Small intestine (tissue), 7 donors: ENCODE results near the gene USH2A. TPM values are rescaled to one million over a fixed set of nuclear protein-coding genes. Genes with fewer than 3 reads are reported as not detected.
A peak's percentile ranks its signal among the peaks of the same experiment; 100 is the strongest.

ENCODE experiments used
- DNase-seq, 2 donors: peaks; one replicate each; pipeline versions ENCODE4 v3.0.0 to v3.0.0-alpha.2; 2013
- FAIRE-seq: peaks from 2 replicates; lab custom pipeline; 2012; peaks lifted over from hg19 to GRCh38; lab: Jason Lieb, UNC
- H3K27ac ChIP-seq, 3 donors: one replicate each; pipeline ENCODE4 v1.5.1; 2013; ENCODE audit warnings: low read length in 2 of 3, mild to moderate bottlenecking in 2 of 3, control low read depth in 1 of 3, inconsistent platforms in 1 of 3, low read depth in 1 of 3, moderate library complexity in 1 of 3
- H3K27me3 ChIP-seq, 3 donors: one replicate each; pipeline ENCODE4 v1.6.1; 2013; ENCODE audit warnings: low read length in 3 of 3, inconsistent platforms in 1 of 3; ENCODE audit not compliant: control insufficient read depth in 3 of 3, insufficient read depth in 3 of 3
- H3K36me3 ChIP-seq, 3 donors: one replicate each; pipeline ENCODE4 v1.6.1; 2013; ENCODE audit warnings: low read length in 3 of 3, inconsistent platforms in 1 of 3, low read depth in 1 of 3, mild to moderate bottlenecking in 1 of 3, moderate library complexity in 1 of 3; ENCODE audit not compliant: control insufficient read depth in 3 of 3, insufficient read depth in 2 of 3
- H3K4me1 ChIP-seq, 3 donors: one replicate each; pipeline ENCODE4 v1.6.1; 2013; ENCODE audit warnings: low read length in 2 of 3, inconsistent platforms in 1 of 3, low read depth in 1 of 3, mild to moderate bottlenecking in 1 of 3, moderate library complexity in 1 of 3; ENCODE audit not compliant: control insufficient read depth in 3 of 3, insufficient read depth in 2 of 3
- H3K4me3 ChIP-seq, 3 donors: one replicate each; pipeline ENCODE4 v1.5.1; 2013; ENCODE audit warnings: low read length in 3 of 3, control low read depth in 1 of 3, inconsistent platforms in 1 of 3, low read depth in 1 of 3, mild to moderate bottlenecking in 1 of 3, moderate library complexity in 1 of 3
- H3K9me3 ChIP-seq, 2 donors: one replicate each; pipeline ENCODE4 v1.6.1; 2013; ENCODE audit warnings: low read depth in 1 of 2, low read length in 1 of 2; ENCODE audit not compliant: control insufficient read depth in 2 of 2, insufficient read depth in 1 of 2
- WGBS, 3 donors: extraction: QIAGEN DNeasy Blood & Tissue Kit; methylation state at CpG; one replicate each; pipeline ENCODE4 v1.1.7; 2013; 5-methylcytosine and 5-hydroxymethylcytosine counted together
- polyA plus RNA-seq, 4 donors: library from polyadenylated mRNA; stranded (reverse) in 3 of 4; unstranded in 1 of 4; fragments of 200-250 nt in 3 of 4; fragments of 120-200 nt in 1 of 4; gene quantifications; one replicate each; pipeline versions ENCODE4 v1.2.1 to v1.2.3, GENCODE V29; 2013
- donor health status: healthy with polysubstance abuse.
- donor health status: control.
- donor health status: control.
- donor health status: Bipolar disorder and iron deficiency.
- donor health status: healthy.

USH2A gene
- polyA plus RNA-seq, 4 donors = under 0.01 to 0.07 TPM; not detected in 2

DNA sequence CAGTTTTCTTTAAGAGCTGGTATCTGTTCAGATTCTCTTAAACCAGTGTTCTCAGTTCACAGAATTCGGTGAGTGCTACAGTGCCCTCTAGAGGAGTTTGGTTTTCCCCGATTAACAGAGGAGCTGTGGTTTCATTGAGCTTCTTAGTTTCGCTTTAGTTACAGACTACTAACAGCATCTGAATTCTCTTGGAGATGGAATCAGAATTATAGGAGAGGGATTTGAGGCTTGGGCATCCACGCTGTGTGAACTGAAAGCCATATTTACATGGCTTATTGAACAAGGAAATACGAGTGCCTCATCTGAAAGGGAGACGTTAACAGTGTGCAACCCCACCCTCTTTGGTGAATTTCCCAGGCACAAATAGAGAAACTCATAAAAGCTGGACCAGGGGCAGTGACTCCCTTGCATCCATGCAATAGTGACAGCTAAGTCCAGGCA, 202.0 kb downstream of the USH2A start:
- Histone ChIP-seq H3K36me3 (no peaks in the 10 kb centered on the region), H3K4me3 (peak overlapping the region in 2 of 3 donors; percentile 24 to 43), H3K9me3 (no peaks in the 10 kb centered on the region), H3K27ac (peak overlapping the region in 1 of 3 donors; percentile 2), H3K27me3 (no peaks in the 10 kb centered on the region), H3K4me1 (no peaks in the 10 kb centered on the region)
- 1 to 4% (median 2%) methylated on average over 6 of the region's 6 CpGs for WGBS, 3 donors
- FAIRE-seq (no peak), DNase-seq (peak; percentile 71 to 77)

DNA sequence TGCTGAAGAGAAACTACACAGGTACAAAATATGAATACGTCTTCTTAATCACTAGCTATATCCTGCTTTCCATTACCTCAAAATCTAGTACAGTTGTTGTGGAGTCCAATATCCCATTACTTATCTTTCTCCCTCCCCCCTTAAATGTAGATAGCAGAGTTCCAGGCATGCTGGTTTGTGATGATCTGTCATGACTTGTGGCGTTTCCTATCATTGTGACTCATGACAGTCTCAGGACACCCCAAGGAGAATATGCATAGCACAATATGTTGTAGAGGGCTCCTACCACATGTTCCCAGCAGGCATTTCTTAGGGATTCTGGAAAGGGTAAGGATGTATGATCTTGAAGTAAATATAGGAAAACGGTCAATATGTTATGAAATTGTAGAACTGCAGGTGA, 206.9 kb downstream of the USH2A start:
- H3K4me3 ChIP-seq = no peak overlapping the region
- no peaks in the 10 kb centered on the region for H3K36me3 ChIP-seq
- WGBS, 3 donors = 75 to 91% (median 85%) methylated on average over 3 of the region's 3 CpGs
- no peaks in the 10 kb centered on the region for H3K4me1 ChIP-seq
- no peaks in the 10 kb centered on the region for H3K27me3 ChIP-seq
- DNase-seq (no peak), FAIRE-seq (no peak)
- no peaks in the 10 kb centered on the region for H3K9me3 ChIP-seq
- H3K27ac ChIP-seq = no peak overlapping the region

DNA sequence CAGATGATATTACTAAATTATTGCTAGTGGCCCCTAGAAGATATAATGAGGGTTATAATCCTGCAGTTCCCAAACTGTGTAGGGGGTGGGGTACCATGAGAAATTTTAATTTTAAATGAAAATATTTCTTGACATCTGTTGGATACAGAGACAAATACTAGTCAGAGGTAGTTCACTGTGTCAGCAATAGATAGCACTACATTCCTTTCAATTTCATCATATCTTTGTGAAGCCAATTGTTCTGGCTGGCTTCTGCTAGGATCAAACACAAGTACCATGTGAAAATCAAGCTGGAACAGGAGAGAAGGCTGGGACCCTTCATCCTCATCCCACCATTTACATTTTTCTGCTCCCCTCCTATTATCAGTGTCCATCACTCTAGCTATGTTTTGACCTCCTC, 208.1 kb downstream of the USH2A start:
- no peaks in the 10 kb centered on the region for H3K9me3 ChIP-seq
- H3K27ac ChIP-seq = no peak overlapping the region
- DNase-seq (no peak), FAIRE-seq (no peak)
- no peak overlapping the region for H3K4me3 ChIP-seq
- no peaks in the 10 kb centered on the region for H3K27me3 ChIP-seq
- H3K36me3 ChIP-seq = no peaks in the 10 kb centered on the region
- no peaks in the 10 kb centered on the region for H3K4me1 ChIP-seq

DNA sequence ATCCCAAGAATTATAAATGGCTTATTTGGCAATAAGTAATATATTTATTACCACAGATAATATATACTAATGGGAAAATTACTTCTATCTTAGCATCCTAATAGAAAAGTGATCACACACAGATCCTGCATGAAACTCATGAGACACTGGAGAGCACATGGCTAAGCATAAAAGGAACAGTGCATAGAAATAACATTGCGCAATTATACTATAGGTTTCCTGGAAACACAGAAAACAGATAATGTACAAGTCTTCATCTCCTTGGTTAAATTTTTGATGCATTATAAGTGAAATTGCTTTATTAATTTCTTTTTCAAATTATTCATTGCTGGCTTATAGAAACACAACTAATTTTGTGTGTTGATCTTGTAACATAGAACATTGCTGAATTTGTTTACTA, 210.4 kb downstream of the USH2A start:
- Histone ChIP-seq H3K4me3 (no peak overlapping the region), H3K27me3 (no peaks in the 10 kb centered on the region), H3K36me3 (no peaks in the 10 kb centered on the region), H3K27ac (no peak overlapping the region), H3K4me1 (no peaks in the 10 kb centered on the region), H3K9me3 (no peaks in the 10 kb centered on the region)
- FAIRE-seq (no peak), DNase-seq (no peak)
- 98 to 100% (median 99%) methylated on average over 1 of the region's 1 CpG for WGBS, 3 donors

DNA sequence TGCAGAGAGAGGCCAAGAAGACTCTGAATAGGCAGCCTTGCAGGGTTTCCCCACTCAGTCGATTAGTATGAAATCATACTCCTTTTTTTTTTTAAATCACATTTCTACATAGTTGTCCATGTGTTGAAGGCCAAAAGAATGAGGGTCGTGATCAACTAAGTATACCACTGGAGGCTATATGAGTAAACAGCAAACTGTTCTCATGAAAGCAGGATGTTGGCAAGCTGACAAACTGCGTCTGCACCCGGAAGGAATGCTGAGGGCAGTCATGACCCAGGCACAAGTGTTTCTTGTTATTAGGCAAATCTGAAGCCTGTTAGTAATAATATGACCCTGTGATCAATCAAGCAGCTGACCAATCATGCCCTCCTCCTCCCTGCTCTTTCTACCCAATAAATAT, 213.2 kb downstream of the USH2A start:
- H3K4me3 ChIP-seq = no peak overlapping the region
- DNase-seq = no peak
- FAIRE-seq = no peak

DNA sequence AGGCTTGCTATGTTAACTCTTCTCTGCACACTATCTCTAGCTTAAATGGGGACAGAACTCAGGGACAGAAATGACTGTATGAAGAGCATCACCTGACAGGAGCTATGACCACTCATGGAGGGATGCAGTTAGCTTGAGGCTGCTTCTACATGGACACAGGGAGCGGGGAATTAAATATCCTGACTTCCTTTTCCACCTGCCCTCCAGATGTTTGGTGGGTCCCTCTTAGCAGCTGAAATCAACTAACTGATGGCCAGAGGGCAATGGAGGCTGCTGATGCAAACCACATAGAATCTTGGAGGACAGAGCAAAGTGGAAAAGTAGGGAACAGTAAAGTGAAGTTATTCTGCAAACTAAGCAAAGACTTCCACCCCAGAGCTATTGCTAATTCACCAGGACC, 214.1 kb downstream of the USH2A start:
- Histone ChIP-seq H3K4me1 (no peaks in the 10 kb centered on the region), H3K27ac (no peak overlapping the region), H3K27me3 (no peaks in the 10 kb centered on the region), H3K9me3 (no peaks in the 10 kb centered on the region), H3K4me3 (no peak overlapping the region), H3K36me3 (no peaks in the 10 kb centered on the region)
- DNase-seq (no peak), FAIRE-seq (no peak)
- 76 to 96% (median 96%) methylated on average over 1 of the region's 1 CpG for WGBS, 3 donors

More for the DNA sequence above, 213.2 kb downstream of the USH2A start:
- Histone ChIP-seq H3K36me3 (no peaks in the 10 kb centered on the region), H3K4me1 (no peaks in the 10 kb centered on the region), H3K27me3 (no peaks in the 10 kb centered on the region), H3K9me3 (no peaks in the 10 kb centered on the region), H3K27ac (no peak overlapping the region)
- 39 to 46% (median 43%) methylated on average over 4 of the region's 4 CpGs for WGBS, 3 donors

DNA sequence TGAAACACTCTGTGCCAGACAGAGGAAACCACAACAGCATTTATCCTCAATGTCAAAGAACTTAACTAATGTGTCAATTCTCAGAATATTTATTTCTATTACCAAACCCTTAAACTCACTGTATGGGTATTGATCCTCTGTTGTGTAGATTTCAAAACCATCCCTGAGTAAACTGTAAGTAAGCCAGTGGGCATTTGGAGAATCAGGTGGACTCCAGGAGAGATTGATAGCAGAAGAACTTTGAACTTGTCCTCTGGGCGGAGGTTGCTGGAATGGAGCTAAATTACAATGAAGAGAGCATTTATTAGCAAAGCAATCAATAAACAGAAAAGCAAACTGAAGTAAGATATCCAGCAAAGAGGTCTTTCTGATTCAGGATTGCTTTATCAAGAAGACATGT, 216.1 kb downstream of the USH2A start:
- 11 to 60% (median 42%) methylated on average over 1 of the region's 1 CpG for WGBS, 3 donors
- peak; percentile 11 to 17 for DNase-seq
- no peaks in the 10 kb centered on the region for H3K36me3 ChIP-seq
- no peaks in the 10 kb centered on the region for H3K4me1 ChIP-seq
- no peak for FAIRE-seq
- no peaks in the 10 kb centered on the region for H3K27me3 ChIP-seq
- H3K9me3 ChIP-seq = no peaks in the 10 kb centered on the region
- no peak overlapping the region for H3K4me3 ChIP-seq
- no peak overlapping the region for H3K27ac ChIP-seq

DNA sequence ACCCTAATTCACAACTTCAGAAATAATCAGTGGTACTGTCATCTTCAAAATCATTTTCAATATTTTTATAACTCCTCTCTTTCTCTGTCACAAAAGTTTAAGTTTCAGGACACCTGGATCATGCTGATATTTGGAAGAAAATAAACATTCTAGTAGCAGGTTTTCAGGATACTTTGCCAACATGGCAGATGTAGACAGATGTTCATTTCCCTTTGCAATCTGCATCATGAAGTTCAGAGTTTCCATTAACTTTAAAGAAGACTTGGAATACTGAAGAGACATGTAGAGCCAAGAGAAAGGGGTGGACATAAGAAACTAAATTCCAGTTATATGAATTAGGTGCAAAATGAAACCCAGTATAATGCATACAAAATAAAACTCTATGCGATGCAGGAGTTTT, 218.1 kb downstream of the USH2A start:
- DNase-seq (no peak), FAIRE-seq (no peak)

DNA sequence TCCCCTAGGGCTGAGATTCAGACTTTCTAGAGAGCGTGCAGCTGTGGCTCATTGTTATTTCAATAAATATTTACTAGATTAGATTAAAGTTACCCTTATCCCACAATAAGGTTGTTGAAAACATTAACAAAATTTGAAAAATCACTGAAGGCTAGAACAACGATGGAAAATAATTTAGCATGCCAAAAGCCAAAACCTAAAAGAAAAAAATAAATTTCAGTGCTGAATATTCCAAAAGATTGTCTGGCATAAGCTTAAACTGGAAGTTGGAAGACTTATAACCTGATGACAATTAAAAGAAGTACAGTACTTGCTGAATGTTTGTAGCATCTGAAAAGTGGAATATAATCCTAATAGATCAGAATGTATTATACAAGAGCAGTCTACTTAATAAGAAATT, 221.3 kb downstream of the USH2A start:
- FAIRE-seq (no peak), DNase-seq (no peak)
- Histone ChIP-seq H3K4me1 (no peaks in the 10 kb centered on the region), H3K9me3 (no peaks in the 10 kb centered on the region), H3K4me3 (no peak overlapping the region), H3K36me3 (no peaks in the 10 kb centered on the region), H3K27ac (no peak overlapping the region), H3K27me3 (no peaks in the 10 kb centered on the region)
- 55 to 61% (median 58%) methylated on average over 2 of the region's 2 CpGs for WGBS, 3 donors

More for the DNA sequence above, 218.1 kb downstream of the USH2A start:
- Histone ChIP-seq H3K36me3 (no peaks in the 10 kb centered on the region), H3K27me3 (no peaks in the 10 kb centered on the region), H3K27ac (no peak overlapping the region), H3K4me3 (no peak overlapping the region), H3K4me1 (no peaks in the 10 kb centered on the region), H3K9me3 (no peaks in the 10 kb centered on the region)
- 86 to 89% (median 88%) methylated on average over 1 of the region's 1 CpG for WGBS, 3 donors
